Activated effector memory CD4-positive, alpha-beta T cell treated with anti-CD3 and anti-CD28 coated beads, Interleukin-2, amount 50 U/mL, for 16 hours (primary cell): ENCODE data around the gene SPEM3.

Source experiments
- DNase-seq: peaks from one replicate; pipeline ENCODE4 v3.0.0-alpha.2; 2020

Gene SPEM3

GRCh38 chr17:7403977-7404736, 24.5 kb upstream of the SPEM3 start, which contains the start of gene TMEM256:
Gene TMEM256 (minus strand): TSS chr17:7404097. CDS start chr17:7404084, 13 bp downstream.
- peak; percentile 98 for DNase-seq

- DNase-seq = peak; percentile 90
Measured at GRCh38 chr17:7404737-7405349, 23.8 kb upstream of the SPEM3 start.

GRCh38 chr17:7405350-7406234, 23.1 kb upstream of the SPEM3 start:
- no peak for DNase-seq

- DNase-seq = no peak
Measured at GRCh38 chr17:7406235-7406825, 22.3 kb upstream of the SPEM3 start.

GRCh38 chr17:7407082-7407481, 21.6 kb upstream of the SPEM3 start:
- no peak for DNase-seq

GRCh38 chr17:7407485-7408251, 21.0 kb upstream of the SPEM3 start, which contains the start of gene NLGN2:
Gene NLGN2 (plus strand): TSS chr17:7407845. CDS start chr17:7408256, 411 bp downstream.
- no peak for DNase-seq

- DNase-seq = peak; percentile 68
Measured at GRCh38 chr17:7408252-7408727, 20.4 kb upstream of the SPEM3 start.

GRCh38 chr17:7408863-7409262, 19.8 kb upstream of the SPEM3 start:
- no peak for DNase-seq

- no peak for DNase-seq
Measured at GRCh38 chr17:7409716-7410115, 18.9 kb upstream of the SPEM3 start.

GRCh38 chr17:7410634-7411426, 17.8 kb upstream of the SPEM3 start:
- no peak for DNase-seq

GRCh38 chr17:7411427-7411750, 17.3 kb upstream of the SPEM3 start:
- no peak for DNase-seq

- DNase-seq = no peak
Measured at GRCh38 chr17:7413346-7413985, 15.2 kb upstream of the SPEM3 start.

GRCh38 chr17:7414837-7415236, 13.8 kb upstream of the SPEM3 start:
- no peak for DNase-seq

- DNase-seq = no peak
Measured at GRCh38 chr17:7415784-7416183, 12.9 kb upstream of the SPEM3 start.

- DNase-seq = no peak
Measured at GRCh38 chr17:7416323-7416722, 12.3 kb upstream of the SPEM3 start.

- no peak for DNase-seq
Measured at GRCh38 chr17:7417056-7417655, 11.5 kb upstream of the SPEM3 start.

- no peak for DNase-seq
Measured at GRCh38 chr17:7418472-7419152, 10.0 kb upstream of the SPEM3 start.

GRCh38 chr17:7419819-7420610, 8.6 kb upstream of the SPEM3 start, which contains the start of gene SPEM1:
Gene SPEM1 (plus strand): TSS chr17:7420324. CDS start chr17:7420385, 61 bp downstream.
- no peak for DNase-seq

GRCh38 chr17:7421186-7421585, 7.5 kb upstream of the SPEM3 start:
- no peak for DNase-seq
